ENCODE measurements around the gene SHANK3.

Gene SHANK3

DNA sequence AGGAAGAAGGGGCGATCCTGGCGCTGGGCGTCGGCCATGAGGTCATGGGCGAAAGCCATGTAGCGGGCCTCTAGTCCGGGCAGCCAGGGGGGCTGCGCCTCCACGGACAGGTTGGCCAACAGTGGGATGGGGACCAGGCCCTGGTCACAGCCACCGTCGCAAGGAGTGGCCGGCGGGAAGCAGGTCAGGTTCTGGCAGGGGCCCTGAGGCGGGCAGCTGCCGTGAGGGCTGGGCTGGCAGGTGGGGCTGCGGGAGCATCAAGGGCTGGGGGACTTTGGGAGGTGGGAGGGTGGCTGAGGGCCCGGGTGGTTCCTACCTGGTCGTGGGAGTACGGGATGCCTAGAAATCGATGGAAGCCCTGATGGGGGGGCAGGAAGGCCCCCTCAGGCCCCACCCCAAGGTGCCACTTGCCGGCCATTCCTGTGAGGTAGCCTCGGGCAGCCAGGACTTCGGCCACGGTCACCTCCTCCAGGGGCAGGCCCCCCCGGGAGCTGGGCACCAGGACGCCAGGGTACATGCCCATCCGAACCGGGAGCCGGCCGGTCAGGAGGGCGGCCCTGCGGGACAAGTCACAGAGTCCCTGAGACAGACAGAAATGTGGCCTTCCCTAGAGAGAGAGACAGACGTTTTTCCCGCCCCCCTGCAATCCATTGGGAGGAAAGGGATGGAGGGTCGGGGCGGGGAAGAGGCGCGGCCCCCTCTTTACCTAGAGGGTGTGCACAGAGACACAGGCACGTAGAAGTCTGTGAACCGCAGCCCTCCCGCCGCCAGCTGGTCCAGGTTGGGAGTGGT lies 45.6 kb upstream of the SHANK3 start:
- no peak for DNase-seq (ENCODE audit: low spot score)
- TF ChIP-seq, protein P1, sequence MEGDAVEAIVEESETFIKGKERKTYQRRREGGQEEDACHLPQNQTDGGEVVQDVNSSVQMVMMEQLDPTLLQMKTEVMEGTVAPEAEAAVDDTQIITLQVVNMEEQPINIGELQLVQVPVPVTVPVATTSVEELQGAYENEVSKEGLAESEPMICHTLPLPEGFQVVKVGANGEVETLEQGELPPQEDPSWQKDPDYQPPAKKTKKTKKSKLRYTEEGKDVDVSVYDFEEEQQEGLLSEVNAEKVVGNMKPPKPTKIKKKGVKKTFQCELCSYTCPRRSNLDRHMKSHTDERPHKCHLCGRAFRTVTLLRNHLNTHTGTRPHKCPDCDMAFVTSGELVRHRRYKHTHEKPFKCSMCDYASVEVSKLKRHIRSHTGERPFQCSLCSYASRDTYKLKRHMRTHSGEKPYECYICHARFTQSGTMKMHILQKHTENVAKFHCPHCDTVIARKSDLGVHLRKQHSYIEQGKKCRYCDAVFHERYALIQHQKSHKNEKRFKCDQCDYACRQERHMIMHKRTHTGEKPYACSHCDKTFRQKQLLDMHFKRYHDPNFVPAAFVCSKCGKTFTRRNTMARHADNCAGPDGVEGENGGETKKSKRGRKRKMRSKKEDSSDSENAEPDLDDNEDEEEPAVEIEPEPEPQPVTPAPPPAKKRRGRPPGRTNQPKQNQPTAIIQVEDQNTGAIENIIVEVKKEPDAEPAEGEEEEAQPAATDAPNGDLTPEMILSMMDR (IDR thresholded peaks at IDR 0.05; ENCODE audit: borderline replicate concordance, control extremely low read depth, extremely low read depth, insufficient read depth, missing control alignments) = no peak
- in situ Hi-C loops (cut with MboI; ENCODE audit: low sequenced_read_pairs, unreplicated experiment) = no loop called here

DNA sequence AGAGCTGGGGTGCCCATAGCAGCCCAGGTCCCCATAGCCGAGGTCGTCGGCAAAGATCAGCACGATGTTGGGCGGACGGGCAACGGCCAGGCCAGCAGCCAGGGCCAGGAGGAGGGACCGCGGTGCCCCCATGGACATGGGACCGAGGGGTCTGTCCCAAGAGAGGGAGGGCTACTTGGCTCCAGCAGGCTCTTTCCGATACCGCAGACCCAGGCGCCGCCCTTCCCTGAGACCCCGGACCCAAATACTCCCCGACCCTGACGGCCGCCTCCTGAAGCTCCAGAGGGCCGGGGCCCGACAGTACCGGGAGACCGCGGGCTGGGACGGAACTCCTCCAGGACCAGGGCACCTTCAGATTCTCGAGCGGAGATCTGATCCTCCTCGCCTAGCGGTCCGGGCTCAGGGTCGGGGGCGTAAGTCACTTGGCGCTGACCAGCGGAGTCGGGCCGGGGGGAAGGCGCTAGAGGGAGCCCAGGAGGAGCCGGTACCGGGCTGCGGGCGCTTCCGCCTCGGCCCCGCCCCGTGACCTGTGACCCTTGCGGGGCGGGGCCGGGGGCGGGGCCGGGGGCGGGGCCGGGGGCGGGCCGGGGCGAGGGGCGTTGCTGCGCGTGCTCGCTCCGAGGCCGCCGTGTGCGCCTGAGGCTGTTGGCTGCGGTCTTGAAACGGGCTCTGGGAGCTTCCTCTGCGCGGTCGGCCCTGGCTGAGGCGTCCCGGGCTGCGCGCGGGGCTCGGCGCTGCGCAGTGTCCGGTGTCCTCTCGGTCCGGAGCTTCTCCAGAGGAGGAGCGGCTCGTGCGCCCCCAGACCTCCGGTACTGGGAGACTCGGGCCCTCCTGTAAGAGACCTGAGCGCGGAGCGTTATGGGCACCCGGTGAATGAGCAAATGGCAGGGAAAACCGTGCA lies 44.7 kb upstream of the SHANK3 start, which contains the start of gene ARSA:
ARSA (minus strand) TSS at position 511 of the 901 bp plus-strand sequence; CDS start at position 138, 373 bp downstream.
- TF ChIP-seq, protein P1 (IDR thresholded peaks at IDR 0.05; ENCODE audit: borderline replicate concordance, control extremely low read depth, extremely low read depth, insufficient read depth, missing control alignments) = peak; percentile 57
- in situ Hi-C loops (cut with MboI; ENCODE audit: low sequenced_read_pairs, unreplicated experiment) = no loop called here
- peak; percentile 93 for DNase-seq (ENCODE audit: low spot score)

DNA sequence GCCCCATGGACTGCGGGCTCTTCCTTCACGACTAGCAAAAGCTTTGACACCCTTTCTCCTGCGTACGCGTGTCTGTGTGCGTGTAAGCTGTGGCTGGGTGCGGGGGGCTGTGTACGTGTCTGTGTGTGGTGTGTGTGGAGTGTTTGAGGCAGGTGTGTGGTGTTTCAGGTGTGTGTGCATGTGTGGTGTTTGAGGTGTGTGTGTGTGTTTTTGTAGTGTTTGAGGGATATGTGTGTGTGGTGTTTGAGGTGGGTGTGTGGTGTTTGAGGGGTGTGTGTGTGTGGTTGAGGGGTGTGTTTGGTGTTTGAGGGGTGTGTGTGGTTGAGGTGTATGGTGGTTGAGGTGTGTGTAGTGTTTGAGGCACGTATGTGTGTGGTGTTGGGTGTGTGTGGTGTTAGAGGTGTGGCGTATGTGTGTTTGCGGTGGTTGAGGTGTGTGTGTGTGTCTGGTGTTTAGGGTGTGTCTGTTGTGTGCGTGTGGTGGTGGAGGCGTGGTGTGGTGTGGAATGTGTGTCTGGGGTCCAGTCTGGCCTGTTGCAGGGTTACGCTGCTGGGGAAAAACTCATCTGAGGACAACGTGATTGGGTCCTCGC lies 44.0 kb upstream of the SHANK3 start:
- in situ Hi-C loops (cut with MboI; ENCODE audit: low sequenced_read_pairs, unreplicated experiment) = no loop called here
- DNase-seq (ENCODE audit: low spot score) = no peak
- TF ChIP-seq, protein P1 (IDR thresholded peaks at IDR 0.05; ENCODE audit: borderline replicate concordance, control extremely low read depth, extremely low read depth, insufficient read depth, missing control alignments) = no peak

DNA sequence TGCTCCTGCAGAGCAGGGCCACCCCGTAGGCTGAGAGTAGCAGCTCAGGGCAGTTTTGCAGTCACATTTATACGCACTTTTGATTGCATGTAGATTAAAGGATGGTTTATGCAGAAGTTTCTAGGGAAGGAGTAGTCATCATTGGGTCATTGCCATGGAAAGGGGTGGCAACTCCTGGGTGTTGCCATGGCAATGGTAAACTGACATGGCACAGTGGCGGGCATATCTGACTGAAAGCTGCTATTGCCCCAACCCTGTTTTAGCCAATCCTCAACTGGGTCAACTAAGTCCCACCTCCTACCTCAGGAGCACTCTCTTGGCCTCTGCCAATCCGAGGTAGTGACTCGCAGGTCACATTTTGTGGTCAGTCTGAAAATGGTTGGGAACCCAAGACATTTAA lies 42.2 kb upstream of the SHANK3 start:
- DNase-seq (ENCODE audit: low spot score) = no peak
- TF ChIP-seq, protein P1 (IDR thresholded peaks at IDR 0.05; ENCODE audit: borderline replicate concordance, control extremely low read depth, extremely low read depth, insufficient read depth, missing control alignments) = no peak
- in situ Hi-C loops (cut with MboI; ENCODE audit: low sequenced_read_pairs, unreplicated experiment) = no loop called here

DNA sequence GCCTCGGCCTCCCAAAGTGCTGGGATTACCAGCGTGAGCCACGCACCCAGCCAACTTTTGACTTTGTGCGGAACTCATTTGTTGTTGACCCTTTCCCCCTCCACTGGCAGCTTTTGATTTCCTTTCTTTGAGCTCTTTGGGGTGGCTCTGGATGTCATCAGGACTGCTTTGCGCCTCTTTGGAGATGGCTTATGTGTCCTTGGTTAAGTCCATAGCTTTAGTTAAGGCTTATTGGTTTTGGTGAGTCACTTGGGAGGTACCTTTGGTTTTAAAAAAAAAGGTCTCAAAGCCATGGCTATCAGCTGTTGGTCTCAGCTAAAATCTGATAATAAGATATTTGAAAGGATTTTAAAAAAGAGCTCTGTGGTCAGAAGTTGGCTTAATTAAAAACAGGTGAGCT lies 39.5 kb upstream of the SHANK3 start:
- in situ Hi-C loops (cut with MboI; ENCODE audit: low sequenced_read_pairs, unreplicated experiment) = no loop called here
- DNase-seq (ENCODE audit: low spot score) = no peak
- TF ChIP-seq, protein P1 (IDR thresholded peaks at IDR 0.05; ENCODE audit: borderline replicate concordance, control extremely low read depth, extremely low read depth, insufficient read depth, missing control alignments) = no peak

DNA sequence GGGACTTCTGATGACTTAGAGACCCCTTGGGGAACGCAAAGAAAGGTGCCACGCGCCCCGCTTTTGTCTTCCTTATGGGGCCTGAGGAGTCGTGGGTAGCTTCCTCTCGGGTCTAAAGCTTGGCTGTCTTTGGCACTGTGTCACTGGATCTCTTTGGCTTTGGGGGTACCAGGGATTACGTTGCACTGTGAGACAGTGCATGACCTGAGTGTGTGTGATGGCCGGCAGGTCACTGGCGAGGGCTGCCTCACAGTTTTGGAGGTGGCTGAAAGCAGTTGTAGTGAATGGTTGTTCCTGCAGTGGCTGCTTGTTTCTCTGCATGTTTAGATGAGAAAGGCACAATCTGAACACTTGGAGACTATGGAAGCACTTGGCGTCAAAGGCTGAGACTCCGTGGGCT lies 38.9 kb upstream of the SHANK3 start:
- TF ChIP-seq, protein P1 (IDR thresholded peaks at IDR 0.05; ENCODE audit: borderline replicate concordance, control extremely low read depth, extremely low read depth, insufficient read depth, missing control alignments) = no peak
- DNase-seq (ENCODE audit: low spot score) = no peak
- in situ Hi-C loops (cut with MboI; ENCODE audit: low sequenced_read_pairs, unreplicated experiment) = no loop called here
